Activated CD8-positive, alpha-beta memory T cell treated with anti-CD3 and anti-CD28 coated beads, Interleukin-2, amount 10 ng/mL, durations not matched to agents 7 days and 5 days (primary cell): ENCODE results near the gene HEPACAM. TPM values are rescaled to one million over a fixed set of nuclear protein-coding genes. Genes with fewer than 3 reads are reported as not detected.
"Not testable (repeated sequence)": the region's sequence is repeated elsewhere in the genome, so short reads cannot be mapped to it uniquely, and the experiment has no call there.

ENCODE experiments used
- ATAC-seq: fragments of 150-1000 bp; cut with Tn5 transposase; one replicate; pipeline ENCODE4 v1.10.0; 2021; ENCODE audit warnings: moderate library complexity
- CTCF ChIA-PET: fragments of 350-600 bp; sonication (Branson Sonifier 250); formaldehyde crosslinking; loops from one replicate; lab custom pipeline; 2021; ENCODE audit warnings: antibody characterized with exemption; lab: Charles Lee
- DNase-seq: peaks from one replicate; pipeline ENCODE4 v3.0.0-alpha.2; 2020
- H3K27ac Mint-ChIP-seq: one replicate; pipeline ENCODE4 v1.8.0; 2021; ENCODE audit warnings: mild to moderate bottlenecking, mixed read lengths
- H3K27me3 Mint-ChIP-seq: one replicate; pipeline ENCODE4 v1.8.0; 2021; ENCODE audit warnings: mixed read lengths
- H3K36me3 Mint-ChIP-seq: one replicate; pipeline ENCODE4 v1.8.0; 2021; ENCODE audit warnings: mild to moderate bottlenecking, mixed read lengths
- H3K4me1 Mint-ChIP-seq: one replicate; pipeline ENCODE4 v1.8.0; 2021; ENCODE audit warnings: mixed read lengths
- H3K4me3 Mint-ChIP-seq: one replicate; pipeline ENCODE4 v1.8.0; 2021; ENCODE audit warnings: mild to moderate bottlenecking, moderate library complexity, mixed read lengths
- H3K9me3 Mint-ChIP-seq: one replicate; pipeline ENCODE4 v1.8.0; 2022; ENCODE audit warnings: low read depth, mixed read lengths
- total RNA-seq, 2 experiments: library from RNA; stranded (reverse); gene quantifications; one replicate each; pipeline ENCODE4 v1.2.3, GENCODE V29; 2021

HEPACAM gene
- not detected for total RNA-seq

- ATAC-seq, result no peak
- CTCF ChIA-PET, result interaction anchor here (1.1 to 4.7 kb wide), 4 partner anchors 8 to 206 kb away, joined by 3 to 12 read pairs (median 4); no protein-coding TSS in a partner anchor
- peaks cover 18% of the 10 kb centered on the region for H3K27me3 Mint-ChIP-seq
- H3K4me3 Mint-ChIP-seq, result no peak within 1 kb of the TSS
- no peak within 1 kb of the TSS for H3K27ac Mint-ChIP-seq
- H3K36me3 Mint-ChIP-seq, result no peaks in the 10 kb centered on the region
- peaks cover 2% of the 10 kb centered on the region for H3K4me1 Mint-ChIP-seq
- DNase-seq, result no peak
- no peaks in the 10 kb centered on the region for H3K9me3 Mint-ChIP-seq
Measured at GRCh38 chr11:124935548-124936514, at the start of gene HEPACAM. TSS of gene HEPACAM (minus strand) at chr11:124936047. CDS start at chr11:124936006, 41 bp downstream.

- peaks cover 7% of the 10 kb centered on the region for H3K9me3 Mint-ChIP-seq
- CTCF ChIA-PET, result no interaction called here
- no peaks in the 10 kb centered on the region for H3K27me3 Mint-ChIP-seq
- no peaks in the 10 kb centered on the region for H3K4me1 Mint-ChIP-seq
- DNase-seq (no peak), ATAC-seq (no peak)
- no peak overlapping the region for H3K27ac Mint-ChIP-seq
- peaks cover 59% of the 10 kb centered on the region for H3K36me3 Mint-ChIP-seq
- H3K4me3 Mint-ChIP-seq, result no peak overlapping the region
Measured at GRCh38 chr11:124984512-124984854, 48.6 kb upstream of the HEPACAM start.

GRCh38 chr11:124983674-124984511 is 48.0 kb upstream of the HEPACAM start:
- peaks cover 61% of the 10 kb centered on the region for H3K36me3 Mint-ChIP-seq
- H3K27ac Mint-ChIP-seq, result no peak overlapping the region
- H3K4me3 Mint-ChIP-seq, result no peak overlapping the region
- CTCF ChIA-PET, result no interaction called here
- no peaks in the 10 kb centered on the region for H3K27me3 Mint-ChIP-seq
- no peak for ATAC-seq
- peaks cover 9% of the 10 kb centered on the region for H3K9me3 Mint-ChIP-seq
- H3K4me1 Mint-ChIP-seq, result no peaks in the 10 kb centered on the region
- DNase-seq, result no peak

GRCh38 chr11:124982043-124982442 is 46.2 kb upstream of the HEPACAM start:
- Mint-ChIP-seq H3K4me1 (no peaks in the 10 kb centered on the region), H3K27ac (no peak overlapping the region), H3K4me3 (no peak overlapping the region), H3K9me3 (peaks cover 12% of the 10 kb centered on the region), H3K36me3 (peaks cover 64% of the 10 kb centered on the region), H3K27me3 (no peaks in the 10 kb centered on the region)
- CTCF ChIA-PET, result interaction anchor here (1.4 kb wide), 1 partner anchor 25 kb away, joined by 3 read pairs; no protein-coding TSS in a partner anchor
- DNase-seq (no peak), ATAC-seq (no peak)

GRCh38 chr11:124978316-124978715 is 42.5 kb upstream of the HEPACAM start:
- DNase-seq (no peak), ATAC-seq (no peak)
- Mint-ChIP-seq H3K27ac (no peak overlapping the region), H3K9me3 (peaks cover 12% of the 10 kb centered on the region), H3K4me1 (no peaks in the 10 kb centered on the region), H3K4me3 (no peak overlapping the region), H3K27me3 (no peaks in the 10 kb centered on the region), H3K36me3 (peaks cover 52% of the 10 kb centered on the region)
- CTCF ChIA-PET, result no interaction called here

- Mint-ChIP-seq H3K27ac (no peak overlapping the region), H3K4me3 (no peak overlapping the region), H3K9me3 (peaks cover 8% of the 10 kb centered on the region), H3K36me3 (peaks cover 39% of the 10 kb centered on the region), H3K27me3 (no peaks in the 10 kb centered on the region), H3K4me1 (no peaks in the 10 kb centered on the region)
- ATAC-seq (no peak), DNase-seq (no peak)
- CTCF ChIA-PET, result no interaction called here
Measured at GRCh38 chr11:124977006-124977405, 41.2 kb upstream of the HEPACAM start.

- CTCF ChIA-PET, result no interaction called here
- no peaks in the 10 kb centered on the region for H3K4me1 Mint-ChIP-seq
- peaks cover 34% of the 10 kb centered on the region for H3K36me3 Mint-ChIP-seq
Measured at GRCh38 chr11:124976531-124976930, 40.7 kb upstream of the HEPACAM start.

GRCh38 chr11:124971810-124972209 is 36.0 kb upstream of the HEPACAM start:
- DNase-seq (no peak), ATAC-seq (no peak)
- Mint-ChIP-seq H3K4me3 (no peak overlapping the region), H3K9me3 (no peaks in the 10 kb centered on the region), H3K36me3 (peaks cover 4% of the 10 kb centered on the region), H3K27me3 (no peaks in the 10 kb centered on the region), H3K27ac (no peak overlapping the region), H3K4me1 (no peaks in the 10 kb centered on the region)
- CTCF ChIA-PET, result no interaction called here

More at GRCh38 chr11:124976531-124976930, 40.7 kb upstream of the HEPACAM start:
- H3K4me3 Mint-ChIP-seq, result no peak overlapping the region
- H3K9me3 Mint-ChIP-seq, result peaks cover 7% of the 10 kb centered on the region
- ATAC-seq (no peak), DNase-seq (no peak)
- H3K27ac Mint-ChIP-seq, result no peak overlapping the region
- no peaks in the 10 kb centered on the region for H3K27me3 Mint-ChIP-seq

- H3K4me1 Mint-ChIP-seq, result no peaks in the 10 kb centered on the region
- H3K27me3 Mint-ChIP-seq, result no peaks in the 10 kb centered on the region
- CTCF ChIA-PET, result no interaction called here
- no peaks in the 10 kb centered on the region for H3K9me3 Mint-ChIP-seq
- H3K36me3 Mint-ChIP-seq, result peaks cover 4% of the 10 kb centered on the region
- H3K27ac Mint-ChIP-seq, result no peak overlapping the region
- ATAC-seq, result no peak
- no peak overlapping the region for H3K4me3 Mint-ChIP-seq
- no peak for DNase-seq
Measured at GRCh38 chr11:124970925-124971324, 35.1 kb upstream of the HEPACAM start.

GRCh38 chr11:124968197-124968596 is 32.4 kb upstream of the HEPACAM start:
- H3K36me3 Mint-ChIP-seq, DNase-seq, H3K4me1 Mint-ChIP-seq, H3K9me3 Mint-ChIP-seq, ATAC-seq, CTCF ChIA-PET, H3K4me3 Mint-ChIP-seq, H3K27ac Mint-ChIP-seq, H3K27me3 Mint-ChIP-seq: not testable (repeated sequence)

GRCh38 chr11:124961972-124962609 is 26.2 kb upstream of the HEPACAM start:
- Mint-ChIP-seq H3K4me3 (no peak overlapping the region), H3K27me3 (no peaks in the 10 kb centered on the region), H3K36me3 (peaks cover 1% of the 10 kb centered on the region), H3K9me3 (no peaks in the 10 kb centered on the region), H3K27ac (no peak overlapping the region), H3K4me1 (peaks cover 4% of the 10 kb centered on the region)
- DNase-seq (no peak), ATAC-seq (peak; percentile 88)
- CTCF ChIA-PET, result interaction anchor here (0.8 to 3.5 kb wide), 2 partner anchors 138 to 383 kb away, joined by 3 to 12 read pairs; no protein-coding TSS in a partner anchor

- DNase-seq (no peak), ATAC-seq (no peak)
- H3K9me3 Mint-ChIP-seq, result no peaks in the 10 kb centered on the region
- CTCF ChIA-PET, result interaction anchor here (2.1 to 2.2 kb wide), 2 partner anchors 13 to 157 kb away, joined by 5 to 8 read pairs; partner anchors contain the start of gene TMEM218
- no peak overlapping the region for H3K27ac Mint-ChIP-seq
- peaks cover 12% of the 10 kb centered on the region for H3K4me1 Mint-ChIP-seq
- H3K27me3 Mint-ChIP-seq, result no peaks in the 10 kb centered on the region
- peak overlapping the region; percentile 32 for H3K4me3 Mint-ChIP-seq
- H3K36me3 Mint-ChIP-seq, result peaks cover 4% of the 10 kb centered on the region
Measured at GRCh38 chr11:124955035-124955434, 19.2 kb upstream of the HEPACAM start.

GRCh38 chr11:124954590-124954955 is 18.7 kb upstream of the HEPACAM start:
- no peak overlapping the region for H3K27ac Mint-ChIP-seq
- no peak for DNase-seq
- H3K36me3 Mint-ChIP-seq, result peaks cover 4% of the 10 kb centered on the region
- ATAC-seq, result no peak
- H3K27me3 Mint-ChIP-seq, result no peaks in the 10 kb centered on the region
- CTCF ChIA-PET, result interaction anchor here (1.8 to 2.2 kb wide), 3 partner anchors 13 to 157 kb away, joined by 5 to 18 read pairs (median 8); partner anchors contain the start of gene TMEM218
- no peak overlapping the region for H3K4me3 Mint-ChIP-seq
- H3K4me1 Mint-ChIP-seq, result peaks cover 16% of the 10 kb centered on the region
- no peaks in the 10 kb centered on the region for H3K9me3 Mint-ChIP-seq
